GM18505 (cell line): Measurements from ENCODE around the gene OSBPL6.
"Not testable (repeated sequence)": the region's sequence is repeated elsewhere in the genome, so short reads cannot be mapped to it uniquely, and the experiment has no call there.

Source experiments
- ATAC-seq: cut with Tn5 transposase; IDR thresholded peaks from one replicate; pipeline ENCODE4 v1.9.1; 2021; ENCODE audit not compliant: unreplicated experiment
- POLR2A ChIP-seq: IDR thresholded peaks from 4 replicates; pipeline ENCODE4 v1.6.1; 2011; ENCODE audit warnings: borderline replicate concordance; ENCODE audit not compliant: insufficient read depth, insufficient read length; ENCODE audit errors: extremely low read depth

Gene OSBPL6

GRCh38 chr2:178418426-178418825 is 224.1 kb downstream of the OSBPL6 start:
- TF ChIP-seq POLR2A = no peak
- ATAC-seq = no peak

- ATAC-seq = no peak
- no peak for TF ChIP-seq POLR2A
Observed at GRCh38 chr2:178419123-178419522, 224.8 kb downstream of the OSBPL6 start.

GRCh38 chr2:178420463-178420999 is 226.2 kb downstream of the OSBPL6 start:
- no peak for ATAC-seq
- no peak for TF ChIP-seq POLR2A

- ATAC-seq = no peak
Observed at GRCh38 chr2:178422097-178422496, 227.8 kb downstream of the OSBPL6 start.

GRCh38 chr2:178423746-178424145 is 229.4 kb downstream of the OSBPL6 start:
- not testable (repeated sequence) for ATAC-seq

More at GRCh38 chr2:178422097-178422496, 227.8 kb downstream of the OSBPL6 start:
- TF ChIP-seq POLR2A = no peak

GRCh38 chr2:178425255-178425827 is 231.0 kb downstream of the OSBPL6 start:
- no peak for ATAC-seq
- TF ChIP-seq POLR2A = no peak

- ATAC-seq = no peak
- no peak for TF ChIP-seq POLR2A
Observed at GRCh38 chr2:178426388-178426787, 232.1 kb downstream of the OSBPL6 start.

GRCh38 chr2:178427458-178427857 is 233.1 kb downstream of the OSBPL6 start:
- no peak for ATAC-seq
- no peak for TF ChIP-seq POLR2A

GRCh38 chr2:178428396-178428806 is 234.1 kb downstream of the OSBPL6 start:
- TF ChIP-seq POLR2A = no peak
- ATAC-seq = no peak

- no peak for TF ChIP-seq POLR2A
- no peak for ATAC-seq
Observed at GRCh38 chr2:178429336-178429735, 235.0 kb downstream of the OSBPL6 start.

GRCh38 chr2:178436662-178437061 is 242.3 kb downstream of the OSBPL6 start:
- TF ChIP-seq POLR2A = no peak
- no peak for ATAC-seq

- no peak for TF ChIP-seq POLR2A
- ATAC-seq = no peak
Observed at GRCh38 chr2:178441426-178441825, 247.1 kb downstream of the OSBPL6 start.

- ATAC-seq = no peak
- TF ChIP-seq POLR2A = no peak
Observed at GRCh38 chr2:178448968-178449661, 254.8 kb downstream of the OSBPL6 start.

GRCh38 chr2:178449700-178450523 is 255.6 kb downstream of the OSBPL6 start:
- peak; percentile 4 for ATAC-seq
- no peak for TF ChIP-seq POLR2A

- ATAC-seq = peak; percentile 49
- TF ChIP-seq POLR2A = no peak
Observed at GRCh38 chr2:178450524-178450773, 256.1 kb downstream of the OSBPL6 start.
